Neutrophil (primary cell): Measurements from ENCODE around the gene NPAS3.

Experiments
- H3K27ac ChIP-seq: fragments of 200-600 bp; sonication (generic); 2 replicates; pipeline ENCODE4 v1.5.1; 2016; ENCODE audit warnings: mild to moderate bottlenecking, moderate library complexity
- H3K27me3 ChIP-seq: fragments of 200-600 bp; sonication (generic); 2 replicates; pipeline ENCODE4 v1.6.0; 2016; ENCODE audit warnings: mild to moderate bottlenecking
- H3K36me3 ChIP-seq: fragments of 200-600 bp; sonication (generic); 2 replicates; pipeline ENCODE4 v1.5.1; 2017
- H3K4me1 ChIP-seq, 2 experiments: fragments of 200-600 bp in 1 of 2; sonication (generic) in 1 of 2; 1 replicate in 1 of 2; 2 replicates in 1 of 2; pipeline versions ENCODE4 v1.5.1 to v1.6.1; 2013 to 2016; ENCODE audit warnings: low read depth in 1 of 2, low read length in 1 of 2, mild to moderate bottlenecking in 1 of 2, moderate library complexity in 1 of 2; ENCODE audit not compliant: control insufficient read depth in 1 of 2, insufficient read depth in 1 of 2
- H3K4me3 ChIP-seq, 2 experiments: fragments of 200-600 bp in 1 of 2; sonication (generic) in 1 of 2; 1 replicate in 1 of 2; 2 replicates in 1 of 2; pipeline ENCODE4 v1.5.1; 2013 to 2016; ENCODE audit warnings: low read depth in 1 of 2, low read length in 1 of 2, mild to moderate bottlenecking in 1 of 2, moderate library complexity in 1 of 2
- H3K9me3 ChIP-seq: fragments of 200-600 bp; sonication (generic); 2 replicates; pipeline ENCODE4 v1.5.1; 2016
- TF ChIP-seq, protein P1 (sequence below): fragments of 200-600 bp; sonication (generic); IDR thresholded peaks from 2 replicates; pipeline ENCODE4 v1.5.1; 2016; ENCODE audit warnings: antibody characterized with exemption

Gene NPAS3

DNA sequence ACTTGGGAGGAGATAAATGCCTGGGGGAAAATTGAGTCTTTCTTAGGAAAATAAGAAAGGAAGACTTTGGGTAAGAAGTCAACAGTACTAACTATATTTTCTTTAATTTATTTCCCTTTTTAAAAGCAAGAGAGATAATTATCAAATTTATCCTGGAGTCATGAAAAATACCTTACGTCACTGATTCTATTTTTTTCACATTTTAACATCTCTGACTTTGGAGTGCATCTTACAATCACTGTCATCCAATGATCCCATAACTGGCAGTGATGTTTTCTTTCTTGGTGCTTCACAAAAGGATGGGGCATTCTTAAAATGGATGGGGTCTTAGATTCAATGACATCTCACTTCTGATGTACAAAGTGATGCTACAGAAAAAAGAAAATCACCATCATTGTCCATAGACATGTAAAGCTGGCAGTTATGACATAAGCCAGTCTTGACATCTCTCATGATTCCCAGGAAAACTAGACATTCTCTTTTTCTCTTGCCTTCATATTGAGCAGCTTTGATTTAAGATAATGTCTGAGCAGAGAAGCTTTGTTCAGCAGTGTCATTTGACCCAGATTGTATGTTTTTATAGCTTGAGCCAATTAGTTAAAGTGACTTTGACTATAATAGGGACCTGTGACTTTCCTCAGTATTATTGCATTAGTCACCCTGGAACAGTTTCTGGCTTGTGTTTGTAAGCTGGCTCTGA lies 776.0 kb downstream of the NPAS3 start:
- no peak overlapping the region for H3K27ac ChIP-seq
- TF ChIP-seq, protein P1, sequence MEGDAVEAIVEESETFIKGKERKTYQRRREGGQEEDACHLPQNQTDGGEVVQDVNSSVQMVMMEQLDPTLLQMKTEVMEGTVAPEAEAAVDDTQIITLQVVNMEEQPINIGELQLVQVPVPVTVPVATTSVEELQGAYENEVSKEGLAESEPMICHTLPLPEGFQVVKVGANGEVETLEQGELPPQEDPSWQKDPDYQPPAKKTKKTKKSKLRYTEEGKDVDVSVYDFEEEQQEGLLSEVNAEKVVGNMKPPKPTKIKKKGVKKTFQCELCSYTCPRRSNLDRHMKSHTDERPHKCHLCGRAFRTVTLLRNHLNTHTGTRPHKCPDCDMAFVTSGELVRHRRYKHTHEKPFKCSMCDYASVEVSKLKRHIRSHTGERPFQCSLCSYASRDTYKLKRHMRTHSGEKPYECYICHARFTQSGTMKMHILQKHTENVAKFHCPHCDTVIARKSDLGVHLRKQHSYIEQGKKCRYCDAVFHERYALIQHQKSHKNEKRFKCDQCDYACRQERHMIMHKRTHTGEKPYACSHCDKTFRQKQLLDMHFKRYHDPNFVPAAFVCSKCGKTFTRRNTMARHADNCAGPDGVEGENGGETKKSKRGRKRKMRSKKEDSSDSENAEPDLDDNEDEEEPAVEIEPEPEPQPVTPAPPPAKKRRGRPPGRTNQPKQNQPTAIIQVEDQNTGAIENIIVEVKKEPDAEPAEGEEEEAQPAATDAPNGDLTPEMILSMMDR: no peak
- no peak overlapping the region for H3K4me3 ChIP-seq
- H3K27me3 ChIP-seq: no peaks in the 10 kb centered on the region
- no peaks in the 10 kb centered on the region for H3K4me1 ChIP-seq
- no peaks in the 10 kb centered on the region for H3K36me3 ChIP-seq
- H3K9me3 ChIP-seq: no peaks in the 10 kb centered on the region

DNA sequence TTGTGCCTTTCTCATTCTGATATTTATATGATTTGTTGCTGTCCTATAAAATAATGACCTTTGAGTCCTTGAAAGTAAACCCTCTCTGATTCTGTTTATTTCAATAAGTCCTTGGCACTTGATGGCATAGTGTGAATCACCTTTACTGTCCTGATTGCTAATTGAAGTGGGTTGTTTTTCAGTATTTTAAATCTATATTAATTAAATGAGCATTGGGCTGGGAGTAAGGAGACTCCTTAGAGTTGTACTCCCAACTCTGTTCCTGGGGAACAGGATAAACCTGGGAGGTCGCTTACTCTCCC lies 776.5 kb downstream of the NPAS3 start:
- TF ChIP-seq, protein P1: no peak
- Histone ChIP-seq H3K9me3 (no peaks in the 10 kb centered on the region), H3K27me3 (no peaks in the 10 kb centered on the region), H3K4me1 (no peaks in the 10 kb centered on the region), H3K36me3 (no peaks in the 10 kb centered on the region), H3K27ac (no peak overlapping the region), H3K4me3 (no peak overlapping the region)

DNA sequence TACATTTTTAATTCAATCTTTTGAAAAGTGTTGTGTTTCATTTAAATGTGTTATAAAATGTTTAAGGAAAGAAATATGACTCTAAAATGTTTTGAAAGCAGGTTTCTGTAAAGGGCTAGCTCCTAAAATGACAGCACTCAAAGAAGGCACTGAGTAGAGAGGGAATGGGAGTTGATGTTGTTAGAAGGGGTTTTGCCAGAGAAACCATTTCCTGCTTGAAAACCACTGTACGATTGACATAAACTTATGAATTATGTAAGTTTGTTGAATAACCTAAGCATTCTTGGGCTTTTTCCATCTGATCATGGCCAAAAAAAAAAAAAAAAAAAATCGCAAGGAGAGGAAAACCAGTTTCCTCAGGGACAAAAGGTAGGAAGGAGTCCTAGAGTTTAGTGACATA lies 778.2 kb downstream of the NPAS3 start:
- Histone ChIP-seq H3K4me3 (no peak overlapping the region), H3K27ac (no peak overlapping the region), H3K9me3 (no peaks in the 10 kb centered on the region), H3K4me1 (no peaks in the 10 kb centered on the region), H3K36me3 (no peaks in the 10 kb centered on the region), H3K27me3 (no peaks in the 10 kb centered on the region)
- TF ChIP-seq, protein P1: no peak

DNA sequence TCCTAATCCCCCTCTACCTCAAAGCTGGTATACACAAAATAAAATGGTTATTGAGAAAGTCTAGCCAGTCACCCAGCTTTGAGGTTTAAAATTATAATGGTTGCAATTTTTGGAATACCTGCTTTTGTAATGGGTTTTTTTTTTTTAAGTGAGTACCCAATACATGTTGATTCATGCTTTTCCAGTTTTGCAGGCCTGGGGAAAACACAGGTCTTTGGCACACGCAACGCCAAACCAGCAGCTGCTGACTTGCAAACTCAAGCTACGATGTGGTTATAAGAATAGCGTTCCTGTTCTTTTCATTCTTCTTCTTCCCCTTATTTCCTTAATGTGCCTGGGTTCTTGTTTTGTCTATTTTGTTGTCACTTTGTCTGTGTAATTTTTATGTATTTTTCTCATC lies 779.2 kb downstream of the NPAS3 start:
- H3K36me3 ChIP-seq: no peaks in the 10 kb centered on the region
- TF ChIP-seq, protein P1: no peak
- no peaks in the 10 kb centered on the region for H3K4me1 ChIP-seq
- no peaks in the 10 kb centered on the region for H3K27me3 ChIP-seq
- no peak overlapping the region for H3K27ac ChIP-seq
- no peak overlapping the region for H3K4me3 ChIP-seq
- H3K9me3 ChIP-seq: no peaks in the 10 kb centered on the region

DNA sequence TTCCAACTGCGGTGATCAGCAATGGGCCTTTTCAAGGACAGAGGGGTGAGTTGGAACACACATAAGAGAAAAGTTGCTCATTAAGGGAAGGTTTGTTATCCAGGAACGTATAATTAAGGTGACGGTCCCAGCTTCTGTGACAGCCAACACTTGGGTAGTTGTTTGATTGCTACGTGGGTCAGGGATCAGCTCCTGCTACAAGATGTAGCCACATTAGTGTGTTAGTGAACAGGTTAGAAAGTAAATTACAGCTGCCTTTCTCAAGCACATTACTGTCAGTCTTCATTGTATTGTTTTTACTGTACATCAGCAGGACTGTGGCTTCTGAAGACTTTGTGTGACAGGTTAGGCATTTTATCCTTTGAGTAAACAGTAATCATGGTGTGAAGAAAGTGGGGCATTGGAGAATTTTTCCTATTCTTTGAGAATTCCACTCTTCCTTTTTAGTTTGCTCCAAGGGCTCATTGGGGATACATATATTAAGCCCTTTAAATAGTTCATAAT lies 781.7 kb downstream of the NPAS3 start:
- no peaks in the 10 kb centered on the region for H3K9me3 ChIP-seq
- no peaks in the 10 kb centered on the region for H3K4me1 ChIP-seq
- no peak overlapping the region for H3K27ac ChIP-seq
- H3K36me3 ChIP-seq: no peaks in the 10 kb centered on the region
- H3K27me3 ChIP-seq: no peaks in the 10 kb centered on the region
- TF ChIP-seq, protein P1: no peak
- H3K4me3 ChIP-seq: no peak overlapping the region
